ENCODE results near the gene TMPRSS11D.

Gene TMPRSS11D

DNA sequence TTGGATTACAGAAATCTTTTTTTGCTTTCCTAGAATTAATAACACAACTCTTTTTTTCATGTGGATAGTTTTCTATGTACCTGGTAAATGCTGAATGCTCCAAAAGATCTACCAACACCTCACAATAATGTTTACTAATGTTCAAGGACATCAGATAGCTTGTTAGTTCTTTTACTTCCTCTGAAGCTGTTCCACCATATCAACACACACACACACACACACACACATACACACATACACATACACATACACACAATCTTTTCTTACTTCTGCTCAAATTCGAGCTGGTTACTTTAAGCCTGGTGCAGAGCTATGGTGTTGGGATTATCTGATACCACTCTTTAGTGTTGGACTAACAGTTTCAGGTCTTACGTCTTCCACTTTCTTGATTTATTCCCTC is 28.3 kb upstream of the TMPRSS11D start:
- no peak overlapping the region for H3K9ac ChIP-seq (ENCODE audit: low read length in 5 of 5)
- no peaks in the 10 kb centered on the region for H3K36me3 ChIP-seq (ENCODE audit: control insufficient read depth in 5 of 5, insufficient read depth in 5 of 5, low read length in 5 of 5)
- H3K4me1 ChIP-seq (ENCODE audit: control insufficient read depth in 5 of 5, insufficient read depth in 5 of 5, low read length in 5 of 5), result peaks cover 0 to 3% (median 0%) of the 10 kb centered on the region in 5 donors
- no peak overlapping the region for H3K4me3 ChIP-seq (ENCODE audit: low read depth in 1 of 5, low read length in 5 of 5)
- H3K9me3 ChIP-seq (ENCODE audit: control insufficient read depth in 5 of 5, low read length in 5 of 5), result no peaks in the 10 kb centered on the region
- no peaks in the 10 kb centered on the region for H3K27me3 ChIP-seq (ENCODE audit: control insufficient read depth in 5 of 5, insufficient read depth in 4 of 5, low read length in 5 of 5)
- no peak overlapping the region for H3K27ac ChIP-seq (ENCODE audit: low read depth, low read length)

DNA sequence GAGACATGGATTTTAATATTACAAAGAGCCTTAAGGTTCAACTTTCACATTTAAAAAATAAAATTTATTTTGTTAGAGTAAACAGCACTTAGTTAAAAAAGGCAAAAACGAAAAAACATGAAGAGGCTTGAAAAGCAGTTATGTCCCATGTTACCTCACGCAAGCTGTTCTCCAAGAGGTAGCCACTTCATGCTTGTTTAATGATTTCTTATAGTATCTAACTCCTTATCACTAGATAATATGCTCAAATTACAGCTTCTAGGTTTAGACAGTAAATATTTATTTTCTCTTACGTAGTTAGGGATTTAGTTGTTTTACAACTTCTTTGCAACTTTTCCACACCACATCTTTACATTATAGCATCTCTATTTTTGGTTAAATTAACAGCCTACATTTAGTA is 27.8 kb upstream of the TMPRSS11D start:
- Histone ChIP-seq H3K27ac (ENCODE audit: low read depth, low read length) (no peak overlapping the region), H3K4me1 (ENCODE audit: control insufficient read depth in 5 of 5, insufficient read depth in 5 of 5, low read length in 5 of 5) (peaks cover 0 to 3% (median 0%) of the 10 kb centered on the region in 5 donors), H3K36me3 (ENCODE audit: control insufficient read depth in 5 of 5, insufficient read depth in 5 of 5, low read length in 5 of 5) (no peaks in the 10 kb centered on the region), H3K4me3 (ENCODE audit: low read depth in 1 of 5, low read length in 5 of 5) (no peak overlapping the region), H3K27me3 (ENCODE audit: control insufficient read depth in 5 of 5, insufficient read depth in 4 of 5, low read length in 5 of 5) (no peaks in the 10 kb centered on the region), H3K9me3 (ENCODE audit: control insufficient read depth in 5 of 5, low read length in 5 of 5) (no peaks in the 10 kb centered on the region), H3K9ac (ENCODE audit: low read length in 5 of 5) (no peak overlapping the region)

DNA sequence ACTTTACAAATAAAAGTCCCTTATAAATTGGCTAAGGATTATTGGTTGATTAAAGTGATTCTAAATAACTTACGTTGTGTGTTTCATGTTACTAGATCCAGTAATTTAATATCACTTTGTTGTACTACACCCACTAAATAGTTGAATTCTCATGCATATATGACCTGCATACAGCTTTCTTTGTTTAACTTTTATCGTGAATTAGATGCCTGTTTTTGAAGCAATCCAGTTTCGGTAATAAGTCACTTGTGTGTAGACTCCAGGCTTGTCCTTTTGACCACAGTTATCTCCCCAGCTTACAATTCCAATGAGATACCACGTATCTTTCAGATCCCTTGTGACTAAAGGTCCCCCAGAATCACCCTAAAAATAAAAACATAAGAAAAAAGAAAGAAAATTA is 27.3 kb upstream of the TMPRSS11D start:
- Histone ChIP-seq H3K36me3 (ENCODE audit: control insufficient read depth in 5 of 5, insufficient read depth in 5 of 5, low read length in 5 of 5) (no peaks in the 10 kb centered on the region), H3K4me3 (ENCODE audit: low read depth in 1 of 5, low read length in 5 of 5) (no peak overlapping the region), H3K9me3 (ENCODE audit: control insufficient read depth in 5 of 5, low read length in 5 of 5) (no peaks in the 10 kb centered on the region), H3K4me1 (ENCODE audit: control insufficient read depth in 5 of 5, insufficient read depth in 5 of 5, low read length in 5 of 5) (peaks cover 0 to 3% (median 0%) of the 10 kb centered on the region in 5 donors), H3K27me3 (ENCODE audit: control insufficient read depth in 5 of 5, insufficient read depth in 4 of 5, low read length in 5 of 5) (no peaks in the 10 kb centered on the region), H3K27ac (ENCODE audit: low read depth, low read length) (no peak overlapping the region), H3K9ac (ENCODE audit: low read length in 5 of 5) (no peak overlapping the region)

DNA sequence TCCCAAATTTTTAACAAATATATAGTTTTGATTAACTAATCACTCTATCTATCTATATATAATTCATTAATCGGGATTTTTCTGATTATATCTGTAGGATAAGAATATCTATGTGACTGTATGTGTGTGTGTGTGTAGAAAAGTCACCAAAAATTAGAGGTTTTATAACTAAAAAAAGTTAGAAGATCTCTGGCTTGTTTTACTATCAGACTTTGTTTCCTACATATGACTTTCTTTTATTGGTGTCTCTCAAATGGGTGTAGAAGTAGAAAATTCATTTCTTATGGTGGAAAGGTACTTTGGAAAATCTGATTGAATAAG is 26.7 kb upstream of the TMPRSS11D start:
- no peaks in the 10 kb centered on the region for H3K36me3 ChIP-seq (ENCODE audit: control insufficient read depth in 5 of 5, insufficient read depth in 5 of 5, low read length in 5 of 5)
- no peaks in the 10 kb centered on the region for H3K9me3 ChIP-seq (ENCODE audit: control insufficient read depth in 5 of 5, low read length in 5 of 5)
- H3K9ac ChIP-seq (ENCODE audit: low read length in 5 of 5), result no peak overlapping the region
- H3K4me3 ChIP-seq (ENCODE audit: low read depth in 1 of 5, low read length in 5 of 5), result no peak overlapping the region
- H3K27ac ChIP-seq (ENCODE audit: low read depth, low read length), result no peak overlapping the region
- H3K4me1 ChIP-seq (ENCODE audit: control insufficient read depth in 5 of 5, insufficient read depth in 5 of 5, low read length in 5 of 5), result peaks cover 0 to 3% (median 0%) of the 10 kb centered on the region in 5 donors
- H3K27me3 ChIP-seq (ENCODE audit: control insufficient read depth in 5 of 5, insufficient read depth in 4 of 5, low read length in 5 of 5), result no peaks in the 10 kb centered on the region

DNA sequence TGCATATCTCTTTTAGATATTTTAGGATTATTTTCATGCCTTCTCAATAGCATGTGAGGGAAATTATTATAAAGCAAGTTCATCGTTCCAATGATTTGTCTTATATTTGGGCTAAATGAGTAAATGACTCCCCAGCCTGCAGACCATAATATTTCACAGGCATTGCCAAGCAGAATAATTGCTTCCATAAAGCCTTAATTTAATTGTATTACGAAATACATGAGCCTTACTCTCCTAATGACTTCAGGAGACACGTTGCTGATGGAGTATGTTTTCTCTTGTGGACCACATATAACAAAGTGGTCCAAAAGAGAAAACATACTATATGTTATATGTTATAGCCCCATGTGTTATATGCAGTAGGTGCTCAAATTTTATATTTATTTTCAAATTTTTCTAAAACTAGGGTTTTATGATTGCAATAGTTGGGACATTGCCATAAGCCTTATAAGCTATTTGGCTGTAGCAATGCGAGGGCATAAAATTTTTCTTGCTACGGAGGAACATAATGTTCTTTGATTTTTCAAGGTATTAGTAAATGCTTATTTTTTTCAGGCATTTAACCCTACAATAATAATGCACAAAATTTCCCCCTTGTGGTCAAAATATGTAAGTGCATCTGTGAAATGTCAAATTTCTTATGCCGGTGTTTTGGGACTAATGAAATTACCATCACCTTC is 26.2 kb upstream of the TMPRSS11D start:
- no peaks in the 10 kb centered on the region for H3K36me3 ChIP-seq (ENCODE audit: control insufficient read depth in 5 of 5, insufficient read depth in 5 of 5, low read length in 5 of 5)
- no peak overlapping the region for H3K4me3 ChIP-seq (ENCODE audit: low read depth in 1 of 5, low read length in 5 of 5)
- H3K9me3 ChIP-seq (ENCODE audit: control insufficient read depth in 5 of 5, low read length in 5 of 5), result no peaks in the 10 kb centered on the region
- H3K27ac ChIP-seq (ENCODE audit: low read depth, low read length), result no peak overlapping the region
- H3K4me1 ChIP-seq (ENCODE audit: control insufficient read depth in 5 of 5, insufficient read depth in 5 of 5, low read length in 5 of 5), result peaks cover 0 to 3% (median 0%) of the 10 kb centered on the region in 5 donors
- no peaks in the 10 kb centered on the region for H3K27me3 ChIP-seq (ENCODE audit: control insufficient read depth in 5 of 5, insufficient read depth in 4 of 5, low read length in 5 of 5)
- no peak overlapping the region for H3K9ac ChIP-seq (ENCODE audit: low read length in 5 of 5)

DNA sequence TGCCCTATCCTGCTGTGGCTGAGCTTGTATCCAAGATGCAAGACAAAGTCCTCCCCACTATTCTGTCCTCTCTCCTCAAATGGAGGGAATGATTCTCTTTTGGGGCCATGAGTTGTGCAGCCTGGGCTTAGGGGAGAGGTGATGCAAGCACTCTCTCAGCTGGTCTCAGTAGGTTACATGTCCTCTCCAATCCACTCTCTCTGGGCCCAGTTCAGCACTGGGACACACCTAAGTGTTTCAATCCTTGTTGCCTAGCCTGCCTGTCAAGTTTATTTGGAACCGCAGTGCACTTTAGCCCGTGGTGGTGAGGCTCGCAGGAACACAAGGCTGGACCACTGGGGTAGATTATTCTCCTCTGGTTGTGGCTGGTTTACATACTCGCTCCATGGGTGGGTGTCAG is 23.8 kb upstream of the TMPRSS11D start:
- Histone ChIP-seq H3K9me3 (ENCODE audit: control insufficient read depth in 5 of 5, low read length in 5 of 5) (peaks cover 0 to 4% (median 0%) of the 10 kb centered on the region in 5 donors), H3K9ac (ENCODE audit: low read length in 5 of 5) (no peak overlapping the region), H3K36me3 (ENCODE audit: control insufficient read depth in 5 of 5, insufficient read depth in 5 of 5, low read length in 5 of 5) (no peaks in the 10 kb centered on the region), H3K4me3 (ENCODE audit: low read depth in 1 of 5, low read length in 5 of 5) (no peak overlapping the region), H3K4me1 (ENCODE audit: control insufficient read depth in 5 of 5, insufficient read depth in 5 of 5, low read length in 5 of 5) (peaks cover 0 to 3% (median 0%) of the 10 kb centered on the region in 5 donors), H3K27me3 (ENCODE audit: control insufficient read depth in 5 of 5, insufficient read depth in 4 of 5, low read length in 5 of 5) (no peaks in the 10 kb centered on the region), H3K27ac (ENCODE audit: low read depth, low read length) (no peak overlapping the region)

DNA sequence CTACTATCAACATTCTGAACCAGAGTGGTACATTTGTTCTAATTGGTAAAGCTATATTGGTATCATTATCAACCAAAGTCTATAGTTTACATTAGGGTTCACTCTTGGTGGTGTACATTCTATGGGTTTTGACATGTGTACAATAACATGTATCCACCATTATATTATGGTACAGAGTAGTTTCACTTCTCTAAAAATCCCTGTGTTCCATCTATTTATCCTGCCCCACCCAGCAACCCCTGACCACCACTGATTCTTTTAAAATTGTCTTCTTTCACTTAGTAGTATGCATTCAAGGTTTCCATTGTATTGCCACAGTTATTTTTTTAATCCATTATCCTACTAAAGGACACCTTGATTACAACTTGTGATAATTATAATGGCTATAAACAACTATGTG is 15.3 kb upstream of the TMPRSS11D start:
- Histone ChIP-seq H3K4me3 (ENCODE audit: low read depth in 1 of 5, low read length in 5 of 5) (no peak overlapping the region), H3K27ac (ENCODE audit: low read depth, low read length) (no peak overlapping the region), H3K9ac (ENCODE audit: low read length in 5 of 5) (no peak overlapping the region), H3K4me1 (ENCODE audit: control insufficient read depth in 5 of 5, insufficient read depth in 5 of 5, low read length in 5 of 5) (no peaks in the 10 kb centered on the region), H3K27me3 (ENCODE audit: control insufficient read depth in 5 of 5, insufficient read depth in 4 of 5, low read length in 5 of 5) (no peaks in the 10 kb centered on the region), H3K36me3 (ENCODE audit: control insufficient read depth in 5 of 5, insufficient read depth in 5 of 5, low read length in 5 of 5) (no peaks in the 10 kb centered on the region), H3K9me3 (ENCODE audit: control insufficient read depth in 5 of 5, low read length in 5 of 5) (peaks cover 0 to 4% (median 0%) of the 10 kb centered on the region in 5 donors)

DNA sequence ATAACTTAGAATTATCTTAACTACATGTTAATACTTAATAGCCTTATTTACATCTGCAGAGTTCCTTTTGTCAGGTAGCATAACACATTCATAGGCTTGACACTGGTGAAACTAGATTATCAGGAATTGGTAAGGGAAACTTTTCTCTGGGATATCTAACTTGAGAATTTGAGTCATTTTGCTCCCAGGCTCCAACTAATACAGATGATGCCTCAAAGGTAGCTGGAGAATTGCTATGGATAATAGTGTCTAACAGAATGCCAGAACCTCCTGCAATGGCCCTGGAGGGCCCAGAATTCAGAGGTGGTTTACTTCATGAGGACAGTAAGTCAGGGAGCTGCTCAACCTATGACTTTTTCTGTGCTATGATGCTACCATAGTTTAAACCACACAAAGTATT is 13.9 kb upstream of the TMPRSS11D start:
- Histone ChIP-seq H3K27ac (ENCODE audit: low read depth, low read length) (no peak overlapping the region), H3K9ac (ENCODE audit: low read length in 5 of 5) (no peak overlapping the region), H3K36me3 (ENCODE audit: control insufficient read depth in 5 of 5, insufficient read depth in 5 of 5, low read length in 5 of 5) (no peaks in the 10 kb centered on the region), H3K27me3 (ENCODE audit: control insufficient read depth in 5 of 5, insufficient read depth in 4 of 5, low read length in 5 of 5) (no peaks in the 10 kb centered on the region), H3K4me1 (ENCODE audit: control insufficient read depth in 5 of 5, insufficient read depth in 5 of 5, low read length in 5 of 5) (no peaks in the 10 kb centered on the region), H3K4me3 (ENCODE audit: low read depth in 1 of 5, low read length in 5 of 5) (no peak overlapping the region), H3K9me3 (ENCODE audit: control insufficient read depth in 5 of 5, low read length in 5 of 5) (no peaks in the 10 kb centered on the region)

DNA sequence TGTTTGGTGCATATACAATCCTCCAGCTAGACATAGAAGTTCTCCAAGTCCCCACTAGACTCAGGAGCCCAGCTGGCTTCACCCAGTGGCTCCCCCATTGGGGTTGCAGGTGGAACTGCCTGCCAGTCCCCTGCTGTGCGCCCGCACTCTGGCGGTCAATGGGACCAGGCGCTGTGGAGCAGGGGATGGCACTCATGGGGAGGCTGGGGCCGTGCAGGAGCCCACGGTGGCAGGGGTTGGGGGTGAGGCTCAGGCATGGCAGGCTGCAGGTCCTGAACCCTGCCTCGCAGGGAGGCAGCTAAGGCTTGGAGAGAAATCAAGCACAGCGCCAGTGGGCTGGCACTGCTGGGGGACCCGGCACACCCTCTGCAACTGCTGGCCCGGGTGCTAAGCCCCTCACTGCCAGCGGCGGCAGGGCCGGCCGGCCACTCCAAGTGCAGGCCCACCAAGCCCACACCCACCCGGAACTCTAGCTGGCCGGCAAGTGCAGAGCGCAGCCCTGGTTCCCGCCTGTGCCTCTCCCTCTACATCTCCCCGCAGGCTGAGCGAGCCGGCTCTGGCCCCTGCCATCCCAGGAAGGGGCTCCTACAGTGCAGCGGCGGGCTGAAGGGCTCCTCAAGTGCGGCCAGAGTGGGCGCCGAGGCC is 12.7 kb upstream of the TMPRSS11D start:
- H3K4me3 ChIP-seq (ENCODE audit: low read depth in 1 of 5, low read length in 5 of 5), result no peak overlapping the region
- no peaks in the 10 kb centered on the region for H3K9me3 ChIP-seq (ENCODE audit: control insufficient read depth in 5 of 5, low read length in 5 of 5)
- no peak overlapping the region for H3K27ac ChIP-seq (ENCODE audit: low read depth, low read length)
- H3K4me1 ChIP-seq (ENCODE audit: control insufficient read depth in 5 of 5, insufficient read depth in 5 of 5, low read length in 5 of 5), result no peaks in the 10 kb centered on the region
- no peak overlapping the region for H3K9ac ChIP-seq (ENCODE audit: low read length in 5 of 5)
- H3K36me3 ChIP-seq (ENCODE audit: control insufficient read depth in 5 of 5, insufficient read depth in 5 of 5, low read length in 5 of 5), result no peaks in the 10 kb centered on the region
- no peaks in the 10 kb centered on the region for H3K27me3 ChIP-seq (ENCODE audit: control insufficient read depth in 5 of 5, insufficient read depth in 4 of 5, low read length in 5 of 5)

DNA sequence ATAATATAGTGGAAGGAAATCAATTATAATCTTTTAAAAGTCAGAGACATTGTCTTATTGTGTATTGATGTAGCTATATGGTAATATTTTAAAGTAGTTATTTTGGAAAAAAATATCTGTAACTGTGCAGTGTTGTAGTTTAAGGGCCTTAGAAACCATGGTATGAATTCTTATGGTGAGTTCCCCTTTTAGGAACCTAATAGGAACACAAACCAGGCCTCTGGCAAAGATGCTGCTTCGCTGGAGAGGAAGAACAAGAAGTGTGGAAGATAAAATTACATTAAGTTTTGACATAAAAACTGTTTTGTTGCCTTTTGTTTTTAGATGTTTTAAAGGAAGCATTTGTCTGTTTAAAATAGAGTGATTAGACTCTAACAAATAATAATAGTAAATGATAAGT is 10.9 kb upstream of the TMPRSS11D start:
- Histone ChIP-seq H3K36me3 (ENCODE audit: control insufficient read depth in 5 of 5, insufficient read depth in 5 of 5, low read length in 5 of 5) (no peaks in the 10 kb centered on the region), H3K9me3 (ENCODE audit: control insufficient read depth in 5 of 5, low read length in 5 of 5) (no peaks in the 10 kb centered on the region), H3K4me3 (ENCODE audit: low read depth in 1 of 5, low read length in 5 of 5) (no peak overlapping the region), H3K27me3 (ENCODE audit: control insufficient read depth in 5 of 5, insufficient read depth in 4 of 5, low read length in 5 of 5) (no peaks in the 10 kb centered on the region), H3K27ac (ENCODE audit: low read depth, low read length) (no peak overlapping the region), H3K4me1 (ENCODE audit: control insufficient read depth in 5 of 5, insufficient read depth in 5 of 5, low read length in 5 of 5) (no peaks in the 10 kb centered on the region), H3K9ac (ENCODE audit: low read length in 5 of 5) (no peak overlapping the region)
